ENCODE results near the gene TENM4.

Gene TENM4

GRCh38 chr11:78725200-78725599 is 715.6 kb downstream of the TENM4 start:
- no peak for ATAC-seq
- TF ChIP-seq ZNF70 (CRISPR knock-in tag; IDR thresholded peaks at IDR 0.05): no peak
- TF ChIP-seq RARB (CRISPR knock-in tag; IDR thresholded peaks at IDR 0.05): no peak
- TF ChIP-seq BACH2 (CRISPR knock-in tag; IDR thresholded peaks at IDR 0.05; ENCODE audit: borderline replicate concordance): no peak
- no peak for TF ChIP-seq ARNTL (CRISPR knock-in tag; IDR thresholded peaks at IDR 0.05; ENCODE audit: borderline replicate concordance, low read depth)
- no peak for TF ChIP-seq ZNF565 (CRISPR knock-in tag; conservative IDR thresholded peaks at IDR 0.05; ENCODE audit: low read depth)
- TF ChIP-seq TOX (CRISPR knock-in tag; IDR thresholded peaks at IDR 0.05; ENCODE audit: borderline replicate concordance): no peak

GRCh38 chr11:78722786-78723185 is 718.0 kb downstream of the TENM4 start:
- ATAC-seq: no peak
- TF ChIP-seq, protein P1, sequence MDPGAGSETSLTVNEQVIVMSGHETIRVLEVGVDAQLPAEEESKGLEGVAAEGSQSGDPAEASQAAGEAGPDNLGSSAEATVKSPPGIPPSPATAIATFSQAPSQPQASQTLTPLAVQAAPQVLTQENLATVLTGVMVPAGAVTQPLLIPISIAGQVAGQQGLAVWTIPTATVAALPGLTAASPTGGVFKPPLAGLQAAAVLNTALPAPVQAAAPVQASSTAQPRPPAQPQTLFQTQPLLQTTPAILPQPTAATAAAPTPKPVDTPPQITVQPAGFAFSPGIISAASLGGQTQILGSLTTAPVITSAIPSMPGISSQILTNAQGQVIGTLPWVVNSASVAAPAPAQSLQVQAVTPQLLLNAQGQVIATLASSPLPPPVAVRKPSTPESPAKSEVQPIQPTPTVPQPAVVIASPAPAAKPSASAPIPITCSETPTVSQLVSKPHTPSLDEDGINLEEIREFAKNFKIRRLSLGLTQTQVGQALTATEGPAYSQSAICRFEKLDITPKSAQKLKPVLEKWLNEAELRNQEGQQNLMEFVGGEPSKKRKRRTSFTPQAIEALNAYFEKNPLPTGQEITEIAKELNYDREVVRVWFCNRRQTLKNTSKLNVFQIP (CRISPR knock-in tag; IDR thresholded peaks at IDR 0.05; ENCODE audit: borderline replicate concordance, low read depth): no peak
- no peak for TF ChIP-seq ISL1 (CRISPR knock-in tag; IDR thresholded peaks at IDR 0.05)
- no peak for TF ChIP-seq TOX (CRISPR knock-in tag; IDR thresholded peaks at IDR 0.05; ENCODE audit: borderline replicate concordance)
- TF ChIP-seq ZNF565 (CRISPR knock-in tag; conservative IDR thresholded peaks at IDR 0.05; ENCODE audit: low read depth): no peak
- no peak for TF ChIP-seq TCF4 (CRISPR knock-in tag; IDR thresholded peaks at IDR 0.05; ENCODE audit: borderline replicate concordance)
- no peak for TF ChIP-seq ZC3H10 (CRISPR knock-in tag; IDR thresholded peaks at IDR 0.05)
- no peak for TF ChIP-seq TSHZ2 (CRISPR knock-in tag; IDR thresholded peaks at IDR 0.05)
- no peak for TF ChIP-seq ESRRG (CRISPR knock-in tag; IDR thresholded peaks at IDR 0.05)
- no peak for TF ChIP-seq CSRNP3 (CRISPR knock-in tag; IDR thresholded peaks at IDR 0.05)
- no peak for TF ChIP-seq SNAI2 (CRISPR knock-in tag; IDR thresholded peaks at IDR 0.05)
- TF ChIP-seq CSDC2 (CRISPR knock-in tag; IDR thresholded peaks at IDR 0.05): no peak
- TF ChIP-seq ZFP3 (CRISPR knock-in tag; IDR thresholded peaks at IDR 0.05): no peak
- no peak for TF ChIP-seq ARNTL (CRISPR knock-in tag; IDR thresholded peaks at IDR 0.05; ENCODE audit: borderline replicate concordance, low read depth)
- no peak for TF ChIP-seq BACH2 (CRISPR knock-in tag; IDR thresholded peaks at IDR 0.05; ENCODE audit: borderline replicate concordance)
- TF ChIP-seq, protein P2, sequence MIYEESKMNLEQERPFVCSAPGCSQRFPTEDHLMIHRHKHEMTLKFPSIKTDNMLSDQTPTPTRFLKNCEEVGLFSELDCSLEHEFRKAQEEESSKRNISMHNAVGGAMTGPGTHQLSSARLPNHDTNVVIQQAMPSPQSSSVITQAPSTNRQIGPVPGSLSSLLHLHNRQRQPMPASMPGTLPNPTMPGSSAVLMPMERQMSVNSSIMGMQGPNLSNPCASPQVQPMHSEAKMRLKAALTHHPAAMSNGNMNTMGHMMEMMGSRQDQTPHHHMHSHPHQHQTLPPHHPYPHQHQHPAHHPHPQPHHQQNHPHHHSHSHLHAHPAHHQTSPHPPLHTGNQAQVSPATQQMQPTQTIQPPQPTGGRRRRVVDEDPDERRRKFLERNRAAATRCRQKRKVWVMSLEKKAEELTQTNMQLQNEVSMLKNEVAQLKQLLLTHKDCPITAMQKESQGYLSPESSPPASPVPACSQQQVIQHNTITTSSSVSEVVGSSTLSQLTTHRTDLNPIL (CRISPR knock-in tag; IDR thresholded peaks at IDR 0.05; ENCODE audit: low read depth): no peak
- no peak for TF ChIP-seq ZFP30 (CRISPR knock-in tag; IDR thresholded peaks at IDR 0.05)
- TF ChIP-seq OSR1 (CRISPR knock-in tag; IDR thresholded peaks at IDR 0.05): no peak
- TF ChIP-seq GLIS3 (CRISPR knock-in tag; IDR thresholded peaks at IDR 0.05): no peak

DNA sequence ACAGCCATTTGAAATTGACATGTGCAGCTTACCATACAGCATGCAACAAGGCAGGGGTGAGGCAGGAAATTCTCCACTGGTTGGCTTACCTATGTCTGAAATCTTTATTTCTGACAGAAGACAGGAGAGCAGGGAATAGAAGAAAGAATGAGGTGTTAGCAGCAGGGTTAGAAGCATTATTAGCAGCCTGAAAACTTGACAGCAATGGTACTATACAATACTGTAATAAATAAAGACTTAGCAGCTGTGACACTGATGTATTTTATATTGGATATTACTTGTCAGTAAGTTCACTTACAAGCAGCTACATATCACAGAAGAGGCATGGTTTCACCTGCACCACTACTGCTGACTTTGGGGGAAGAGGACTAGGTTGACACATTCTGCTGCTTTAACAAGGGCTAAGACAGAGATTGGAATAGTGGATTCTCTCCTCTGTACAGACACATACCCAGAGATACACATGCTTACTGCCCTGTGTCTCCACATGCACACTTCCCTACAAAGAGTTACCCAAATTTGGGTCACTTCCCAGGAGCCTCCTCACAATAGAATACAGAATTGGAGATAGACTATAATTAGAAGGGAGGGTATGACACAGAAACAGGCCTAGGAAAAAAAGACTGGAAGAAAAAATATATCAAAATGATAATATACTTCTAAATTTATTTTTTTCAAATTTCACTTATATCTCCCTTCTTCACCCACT is 720.4 kb downstream of the TENM4 start:
- TF ChIP-seq TOX (CRISPR knock-in tag; IDR thresholded peaks at IDR 0.05; ENCODE audit: borderline replicate concordance) (no peak), RARB (CRISPR knock-in tag; IDR thresholded peaks at IDR 0.05) (no peak), TSHZ2 (CRISPR knock-in tag; IDR thresholded peaks at IDR 0.05) (no peak)
- ATAC-seq: no peak
